GM12873 (cell line): ENCODE results near the gene FBL.

Source experiments
- CTCF ChIP-seq: IDR thresholded peaks from 2 replicates; pipeline ENCODE4 v1.5.1; 2012; ENCODE audit warnings: low read depth, mild to moderate bottlenecking, moderate library complexity, low read length, control low read depth; ENCODE audit not compliant: insufficient read depth; ENCODE audit errors: missing control alignments

The FBL gene

GRCh38 chr19:39817888-39818561 lies 28.2 kb downstream of the FBL start:
- TF ChIP-seq CTCF = no peak

- no peak for TF ChIP-seq CTCF
Measured at GRCh38 chr19:39816287-39817048, 29.7 kb downstream of the FBL start.

GRCh38 chr19:39814595-39814994 lies 31.6 kb downstream of the FBL start:
- no peak for TF ChIP-seq CTCF

GRCh38 chr19:39813264-39813993 lies 32.8 kb downstream of the FBL start:
- TF ChIP-seq CTCF = no peak

- no peak for TF ChIP-seq CTCF
Measured at GRCh38 chr19:39811064-39811463, 35.1 kb downstream of the FBL start.

- TF ChIP-seq CTCF = no peak
Measured at GRCh38 chr19:39810424-39810823, 35.8 kb downstream of the FBL start.

GRCh38 chr19:39809368-39809767 lies 36.8 kb downstream of the FBL start:
- no peak for TF ChIP-seq CTCF
